HEK293 (cell line): ENCODE results near the gene ANKUB1.
A peak's percentile ranks its signal among the peaks of the same experiment; 100 is the strongest.

Experiments
- CTCF ChIA-PET: fragments of 350-600 bp; formaldehyde crosslinking; extraction: SDS; loops from one replicate; lab custom pipeline; 2021; ENCODE audit warnings: antibody characterized with exemption; lab: Yijun Ruan, JAX
- POLR2A ChIA-PET: fragments of 300-600 bp; formaldehyde crosslinking; extraction: SDS; loops from one replicate; lab custom pipeline; 2020; ENCODE audit warnings: antibody characterized with exemption, inconsistent platforms; lab: Yijun Ruan, JAX
- H3K27ac ChIP-seq: fragments of 200-500 bp; sonication (Bioruptor generic); 2 replicates; pipeline ENCODE4 v1.5.1; 2014; ENCODE audit warnings: low read depth, low read length, control low read depth, inconsistent platforms; ENCODE audit errors: extremely low read depth
- H3K36me3 ChIP-seq, 2 experiments: fragments of 200-500 bp in 1 of 2; sonication (Bioruptor generic) in 1 of 2; 1 replicate in 1 of 2; 2 replicates in 1 of 2; pipeline ENCODE4 v1.5.1; 2014 to 2017; ENCODE audit warnings: inconsistent platforms in 2 of 2, low read length in 2 of 2; ENCODE audit not compliant: control insufficient read depth in 2 of 2, insufficient read depth in 1 of 2
- H3K4me1 ChIP-seq: fragments of 200-500 bp; sonication (Bioruptor generic); 2 replicates; pipeline ENCODE4 v1.5.1; 2014; ENCODE audit warnings: mild to moderate bottlenecking, low read length, inconsistent platforms; ENCODE audit not compliant: control insufficient read depth, insufficient read depth
- H3K4me3 ChIP-seq: 2 replicates; pipeline ENCODE4 v1.5.1; 2011; ENCODE audit warnings: low read depth, mild to moderate bottlenecking, control low read depth, low read length, moderate library complexity
- H3K9me3 ChIP-seq: fragments of 200-500 bp; sonication (Bioruptor generic); 2 replicates; pipeline ENCODE4 v1.5.1; 2014; ENCODE audit warnings: low read depth, low read length, inconsistent platforms; ENCODE audit not compliant: control insufficient read depth, insufficient read depth
- BCL11B ChIP-seq: fragments of 450-650 bp; formaldehyde crosslinking; IDR thresholded peaks from 2 replicates; pipeline ENCODE4 v1.5.1; 2016; ENCODE audit warnings: low read depth, missing biosample characterization, missing genetic modification characterization
- INSM2 ChIP-seq: fragments of 450-650 bp; formaldehyde crosslinking; IDR thresholded peaks from 2 replicates; pipeline ENCODE4 v1.5.1; 2016; ENCODE audit warnings: missing biosample characterization, missing genetic modification characterization
- KLF7 ChIP-seq: fragments of 450-650 bp; formaldehyde crosslinking; IDR thresholded peaks from 2 replicates; pipeline ENCODE4 v1.5.1; 2016; ENCODE audit warnings: missing biosample characterization, missing genetic modification characterization, borderline replicate concordance
- OSR2 ChIP-seq: fragments of 450-650 bp; formaldehyde crosslinking; IDR thresholded peaks from 2 replicates; pipeline ENCODE4 v1.5.1; 2016; ENCODE audit warnings: missing biosample characterization, missing genetic modification characterization
- SP3 ChIP-seq: fragments of 450-650 bp; formaldehyde crosslinking; IDR thresholded peaks from 2 replicates; pipeline ENCODE4 v1.5.1; 2016; ENCODE audit warnings: missing biosample characterization, missing genetic modification characterization
- TRIM28 ChIP-seq: IDR thresholded peaks from 2 replicates; pipeline ENCODE4 v1.6.1; 2011; ENCODE audit warnings: low read length, control low read depth, borderline replicate concordance
- TSHZ1 ChIP-seq: fragments of 450-650 bp; formaldehyde crosslinking; IDR thresholded peaks from 2 replicates; pipeline ENCODE4 v1.5.1; 2016; ENCODE audit warnings: missing biosample characterization, missing genetic modification characterization, borderline replicate concordance
- ZBTB21 ChIP-seq: fragments of 450-650 bp; formaldehyde crosslinking; IDR thresholded peaks from 2 replicates; pipeline ENCODE4 v1.5.1; 2017; ENCODE audit warnings: missing biosample characterization, missing genetic modification characterization
- ZBTB6 ChIP-seq: fragments of 450-650 bp; formaldehyde crosslinking; IDR thresholded peaks from 2 replicates; pipeline ENCODE4 v1.5.1; 2017; ENCODE audit warnings: missing biosample characterization, missing genetic modification characterization
- ZEB2 ChIP-seq: fragments of 450-650 bp; formaldehyde crosslinking; IDR thresholded peaks from 2 replicates; pipeline ENCODE4 v1.5.1; 2016; ENCODE audit warnings: missing biosample characterization, missing genetic modification characterization
- ZNF112 ChIP-seq: fragments of 450-650 bp; formaldehyde crosslinking; IDR thresholded peaks from 2 replicates; pipeline ENCODE4 v1.5.0; 2017; ENCODE audit warnings: missing biosample characterization, missing genetic modification characterization
- ZNF157 ChIP-seq: fragments of 450-650 bp; formaldehyde crosslinking; IDR thresholded peaks from 2 replicates; pipeline ENCODE4 v1.5.1; 2016; ENCODE audit warnings: missing biosample characterization, missing genetic modification characterization
- ZNF18 ChIP-seq: fragments of 450-650 bp; formaldehyde crosslinking; IDR thresholded peaks from 2 replicates; pipeline ENCODE4 v1.5.1; 2016; ENCODE audit warnings: missing biosample characterization, missing genetic modification characterization
- ZNF184 ChIP-seq: fragments of 450-650 bp; IDR thresholded peaks from 2 replicates; pipeline ENCODE4 v1.5.1; 2018; ENCODE audit warnings: missing biosample characterization, mild to moderate bottlenecking, missing genetic modification characterization
- ZNF239 ChIP-seq: fragments of 450-650 bp; formaldehyde crosslinking; IDR thresholded peaks from 2 replicates; pipeline ENCODE4 v1.5.1; 2016; ENCODE audit warnings: missing biosample characterization, missing genetic modification characterization
- ZNF266 ChIP-seq: fragments of 450-650 bp; formaldehyde crosslinking; IDR thresholded peaks from 2 replicates; pipeline ENCODE4 v1.5.1; 2016; ENCODE audit warnings: missing biosample characterization, missing genetic modification characterization, low read depth
- ZNF274 ChIP-seq, 2 experiments: fragments of 200-500 bp in 1 of 2; fragments of 450-650 bp in 1 of 2; sonication (Bioruptor generic) in 1 of 2; formaldehyde crosslinking in 1 of 2; IDR thresholded peaks; 2 replicates each; pipeline versions ENCODE4 v1.5.1 to v1.6.1; 2014 to 2016; ENCODE audit warnings: borderline replicate concordance in 1 of 2, inconsistent platforms in 1 of 2, low read length in 1 of 2, missing biosample characterization in 1 of 2, missing genetic modification characterization in 1 of 2
- ZNF311 ChIP-seq: fragments of 450-650 bp; formaldehyde crosslinking; IDR thresholded peaks from 2 replicates; pipeline ENCODE4 v1.5.1; 2017; ENCODE audit warnings: missing biosample characterization, missing genetic modification characterization, borderline replicate concordance
- ZNF488 ChIP-seq: fragments of 450-650 bp; formaldehyde crosslinking; IDR thresholded peaks from 2 replicates; pipeline ENCODE4 v1.5.1; 2016; ENCODE audit warnings: missing biosample characterization, missing genetic modification characterization
- ZNF501 ChIP-seq: fragments of 450-650 bp; formaldehyde crosslinking; IDR thresholded peaks from 2 replicates; pipeline ENCODE4 v1.5.1; 2016; ENCODE audit warnings: missing biosample characterization, missing genetic modification characterization
- ZNF610 ChIP-seq: fragments of 450-650 bp; formaldehyde crosslinking; IDR thresholded peaks from 2 replicates; pipeline ENCODE4 v1.5.1; 2016; ENCODE audit warnings: missing biosample characterization, missing genetic modification characterization, borderline replicate concordance
- ZNF645 ChIP-seq: fragments of 450-650 bp; formaldehyde crosslinking; IDR thresholded peaks from 2 replicates; pipeline ENCODE4; 2016; ENCODE audit warnings: missing biosample characterization, missing genetic modification characterization
- ZNF664 ChIP-seq: fragments of 450-650 bp; formaldehyde crosslinking; IDR thresholded peaks from 2 replicates; pipeline ENCODE4 v1.5.1; 2016; ENCODE audit warnings: missing biosample characterization, missing genetic modification characterization
- ZNF670 ChIP-seq: fragments of 450-650 bp; formaldehyde crosslinking; IDR thresholded peaks from 2 replicates; pipeline ENCODE4 v1.5.1; 2016; ENCODE audit warnings: missing biosample characterization, missing genetic modification characterization, low read depth
- ZNF707 ChIP-seq: fragments of 450-650 bp; formaldehyde crosslinking; IDR thresholded peaks from 2 replicates; pipeline ENCODE4 v1.5.1; 2016; ENCODE audit warnings: missing biosample characterization, missing genetic modification characterization
- ZNF777 ChIP-seq: fragments of 450-650 bp; formaldehyde crosslinking; IDR thresholded peaks from 2 replicates; pipeline ENCODE4 v1.5.1; 2017; ENCODE audit warnings: missing biosample characterization, missing genetic modification characterization, borderline replicate concordance

Gene ANKUB1

GRCh38 chr3:149810846-149811245 is 18.5 kb upstream of the ANKUB1 start:
- Histone ChIP-seq H3K36me3 (no peaks in the 10 kb centered on the region), H3K27ac (no peak overlapping the region), H3K9me3 (no peaks in the 10 kb centered on the region), H3K4me3 (no peak overlapping the region), H3K4me1 (no peaks in the 10 kb centered on the region)
- ChIA-PET POLR2A (no interaction called here), CTCF (interaction anchor here (0.6 to 1.3 kb wide), 4 partner anchors 44 to 438 kb away, joined by 3 to 5 read pairs (median 4); no protein-coding TSS in a partner anchor)
- no peak for TF ChIP-seq ZNF239 (tag by site-specific recombination)
- TF ChIP-seq SP3 (tag by site-specific recombination): no peak
- no peak for TF ChIP-seq ZNF707 (tag by site-specific recombination)
- TF ChIP-seq ZNF311 (tag by site-specific recombination): no peak
- no peak for TF ChIP-seq ZBTB6 (tag by site-specific recombination)
- TF ChIP-seq ZNF184 (tag by site-specific recombination): no peak
- TF ChIP-seq KLF7 (tag by site-specific recombination): no peak
- TF ChIP-seq BCL11B (tag by site-specific recombination): no peak
- TF ChIP-seq ZNF501 (tag by site-specific recombination): no peak
- TF ChIP-seq TSHZ1 (tag by site-specific recombination): no peak
- no peak for TF ChIP-seq ZNF157 (tag by site-specific recombination)
- TF ChIP-seq ZNF112: no peak
- no peak for TF ChIP-seq INSM2 (tag by site-specific recombination)
- TF ChIP-seq ZEB2 (tag by site-specific recombination): no peak
- TF ChIP-seq ZNF488 (tag by site-specific recombination): no peak
- TF ChIP-seq ZNF777: no peak
- no peak for TF ChIP-seq ZNF670
- no peak for TF ChIP-seq OSR2 (tag by site-specific recombination)

- CTCF ChIA-PET: interaction anchor here (1.3 to 3.5 kb wide), 4 partner anchors 12 to 58 kb away, joined by 5 to 71 read pairs (median 18); partner anchors contain the start of gene COMMD2
- TF ChIP-seq ZBTB21 (tag by site-specific recombination): no peak
- TF ChIP-seq ZNF645 (tag by site-specific recombination): no peak
- TF ChIP-seq ZNF18 (tag by site-specific recombination): 0 out of 2 replicates have a peak, but pooled peaks have one; percentile 33
- no peak for TF ChIP-seq ZNF266 (tag by site-specific recombination)
- no peak for TF ChIP-seq ZNF274 (IDR thresholded peaks at IDR 0.05; ENCODE audit: low read length)
- no peak for TF ChIP-seq ZNF274 (tag by site-specific recombination; IDR thresholded peaks at IDR 0.05; ENCODE audit: borderline replicate concordance)
- TF ChIP-seq TRIM28: no peak
- no peak for TF ChIP-seq ZNF610
- TF ChIP-seq ZNF664 (tag by site-specific recombination): no peak
Observed at GRCh38 chr3:149809699-149810098, 17.3 kb upstream of the ANKUB1 start.

More at GRCh38 chr3:149809699-149810098, 17.3 kb upstream of the ANKUB1 start:
- Histone ChIP-seq H3K9me3 (no peaks in the 10 kb centered on the region), H3K27ac (no peak overlapping the region), H3K36me3 (no peaks in the 10 kb centered on the region), H3K4me1 (no peaks in the 10 kb centered on the region), H3K4me3 (no peak overlapping the region)
- POLR2A ChIA-PET: no interaction called here
